HT1080 (cell line): Measurements from ENCODE around the gene RTKN. TPM values are rescaled to one million over a fixed set of nuclear protein-coding genes. Genes with fewer than 3 reads are reported as not detected.

Source experiments
- DNase-seq: peaks from one replicate; pipeline ENCODE4 v3.0.0-alpha.2; 2015; ENCODE audit warnings: low read depth
- total RNA-seq: library from RNA; depleted of rRNA; stranded (reverse); fragments of >200 nt; shearing (Covaris generic); gene quantifications from 2 replicates; pipeline ENCODE4 v1.2.3, GENCODE V29; 2014; rRNA removed

RTKN gene
- total RNA-seq, 1 experiment from 2014 or later: 21.1 TPM

GRCh38 chr2:74379851-74380789, 61.6 kb downstream of the RTKN start, which contains the start of gene DCTN1:
Gene DCTN1 (minus strand): TSS chr2:74380311. CDS start chr2:74380037, 274 bp downstream.
- DNase-seq: peak; percentile 26

GRCh38 chr2:74378007-74378406, 63.7 kb downstream of the RTKN start:
- no peak for DNase-seq

GRCh38 chr2:74375838-74376237, 65.9 kb downstream of the RTKN start:
- DNase-seq: no peak

Other genes with a start within 250 kb of the RTKN start
- 201 and 225 TPM in 2 replicates for gene MTHFD2, start 243.3 kb downstream of the RTKN start, total RNA-seq
- not detected in 2 replicates for gene SLC4A5, start 98.5 kb downstream of the RTKN start, total RNA-seq
- gene DCTN1, start 61.6 kb downstream of the RTKN start, total RNA-seq: 73.0 and 84.6 TPM in 2 replicates
- gene C2orf81, start 20.3 kb downstream of the RTKN start, total RNA-seq: 0.37 and 2.2 TPM in 2 replicates
- gene WDR54, start 20.2 kb downstream of the RTKN start, total RNA-seq: 59.7 and 66.7 TPM in 2 replicates
- gene INO80B, start 13.2 kb upstream of the RTKN start, total RNA-seq: 19.0 and 19.6 TPM in 2 replicates
- 31.0 and 47.8 TPM in 2 replicates for gene WBP1, start 16.5 kb upstream of the RTKN start, total RNA-seq
- gene MOGS, start 23.4 kb upstream of the RTKN start, total RNA-seq: 66.5 and 68.5 TPM in 2 replicates
- 79.3 and 113 TPM in 2 replicates for gene MRPL53, start 30.7 kb upstream of the RTKN start, total RNA-seq
- gene CCDC142, start 41.1 kb upstream of the RTKN start, total RNA-seq: 12.7 and 13.2 TPM in 2 replicates
- 18.7 and 26.0 TPM in 2 replicates for gene TTC31, start 41.1 kb upstream of the RTKN start, total RNA-seq
- gene LBX2, start 57.7 kb upstream of the RTKN start, total RNA-seq: 0.84 and 4.0 TPM in 2 replicates
- gene PCGF1, start 65.8 kb upstream of the RTKN start, total RNA-seq: 27.2 and 29.8 TPM in 2 replicates
- gene TLX2, start 72.5 kb upstream of the RTKN start, total RNA-seq: not detected in 2 replicates
- gene DQX1, start 84.3 kb upstream of the RTKN start, total RNA-seq: 0.13 and 0.18 TPM in 2 replicates
- gene AUP1, start 87.8 kb upstream of the RTKN start, total RNA-seq: 169 and 184 TPM in 2 replicates
- gene HTRA2, start 88.0 kb upstream of the RTKN start, total RNA-seq: 84.5 and 94.6 TPM in 2 replicates
- gene LOXL3, start 112.0 kb upstream of the RTKN start, total RNA-seq: 48.5 and 49.8 TPM in 2 replicates
- gene DOK1, start 112.8 kb upstream of the RTKN start, total RNA-seq: 62.1 and 66.8 TPM in 2 replicates
- 0.03 and 0.13 TPM in 2 replicates for gene M1AP, start 206.4 kb upstream of the RTKN start, total RNA-seq
- gene SEMA4F, start 212.3 kb upstream of the RTKN start, total RNA-seq: 11.6 and 12.7 TPM in 2 replicates